ENCODE measurements around the gene DHCR24. TPM values are rescaled to one million over a fixed set of nuclear protein-coding genes. Genes with fewer than 3 reads are reported as not detected.

The DHCR24 gene
- total RNA-seq, 2 donors from 2014 or later, result 243 to 340 TPM

DNA sequence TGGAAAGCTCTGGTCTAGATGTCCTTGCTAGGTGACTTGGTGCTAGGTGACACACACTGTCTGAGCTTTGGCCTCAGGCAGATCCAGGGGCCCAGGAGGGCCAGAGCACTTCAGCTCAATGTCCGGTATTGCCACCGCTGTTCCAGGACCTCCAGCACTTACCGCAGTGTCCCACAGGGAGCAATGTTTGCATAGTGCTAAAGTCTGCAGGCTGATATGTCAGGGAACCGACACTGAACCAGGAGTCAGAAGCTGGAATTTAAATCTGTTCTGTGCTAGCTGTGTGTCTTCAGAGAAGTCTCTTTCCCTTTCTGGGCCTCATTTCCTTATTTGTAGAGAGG, 19.3 kb downstream of the DHCR24 start:
- H3K36me3 ChIP-seq (ENCODE audit: control insufficient read depth, insufficient read depth, low read length), result peaks cover 96% of the 10 kb centered on the region
- peaks cover 85% of the 10 kb centered on the region for H3K36me3 Mint-ChIP-seq (ENCODE audit: low read depth)

DNA sequence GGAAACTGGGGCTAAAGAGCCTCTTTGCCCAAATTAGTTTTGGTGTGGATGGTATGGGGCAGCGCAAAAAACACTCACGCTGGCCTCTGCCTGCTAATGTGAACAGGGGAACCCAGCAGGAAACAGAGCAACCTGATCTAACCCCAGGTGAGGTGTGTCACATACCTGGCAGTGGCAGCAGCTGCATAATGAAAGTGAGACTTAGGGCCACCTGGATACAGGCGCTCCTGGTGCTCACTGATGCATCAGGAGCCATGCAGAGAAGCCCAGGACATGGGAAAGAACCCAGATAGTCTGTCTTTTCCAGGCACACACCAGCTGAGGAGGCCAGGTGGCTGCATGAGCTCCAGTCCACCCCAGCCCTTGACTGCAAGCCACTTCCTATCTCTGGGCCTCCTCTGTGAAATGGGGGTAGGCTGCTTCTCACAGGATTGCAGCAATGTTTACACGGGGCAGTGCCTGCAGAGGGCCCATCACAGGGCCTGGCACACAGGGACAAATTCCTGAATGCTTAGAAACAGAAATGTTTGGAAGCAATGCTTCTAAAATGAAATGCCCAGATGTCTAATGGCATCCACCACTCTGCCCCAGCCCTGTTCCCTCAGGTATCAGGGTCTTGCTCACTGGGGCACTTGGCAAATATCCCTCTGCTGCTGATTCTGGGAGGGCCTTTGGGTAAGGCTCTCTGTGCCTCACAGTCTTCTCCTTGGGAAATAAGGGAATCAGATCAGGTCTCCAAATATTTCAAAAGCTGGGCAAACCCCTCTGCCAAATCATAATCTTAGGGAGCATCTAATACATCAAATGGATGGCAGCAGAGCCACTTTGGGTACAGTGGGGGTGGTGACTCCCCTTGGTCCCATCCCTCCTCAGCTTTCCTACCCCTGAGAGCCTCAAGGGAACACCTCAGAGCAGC, 19.9 kb downstream of the DHCR24 start:
- peak; percentile 40 for DNase-seq
- H3K27me3 Mint-ChIP-seq (ENCODE audit: insufficient read depth), result no peaks in the 10 kb centered on the region
- H3K4me3 Mint-ChIP-seq, result no peak overlapping the region
- H3K9ac ChIP-seq (ENCODE audit: extremely low read depth, low read length, poor library complexity, severe bottlenecking), result no peak overlapping the region
- peaks cover 96% of the 10 kb centered on the region for H3K36me3 ChIP-seq (ENCODE audit: control insufficient read depth, insufficient read depth, low read length)
- H3K36me3 Mint-ChIP-seq (ENCODE audit: low read depth), result peaks cover 85% of the 10 kb centered on the region
- H3K4me1 ChIP-seq (ENCODE audit: control insufficient read depth, insufficient read depth, low read length), result no peaks in the 10 kb centered on the region
- H3K27me3 ChIP-seq (ENCODE audit: control insufficient read depth, insufficient read depth, low read length, poor library complexity, severe bottlenecking), result no peaks in the 10 kb centered on the region
- H3K9me3 ChIP-seq (ENCODE audit: control insufficient read depth, low read length), result no peaks in the 10 kb centered on the region
- no peaks in the 10 kb centered on the region for H3K9me3 Mint-ChIP-seq
- no peak overlapping the region for H3K27ac Mint-ChIP-seq
- H3K4me1 Mint-ChIP-seq, result no peaks in the 10 kb centered on the region
- TF ChIP-seq, protein P1, sequence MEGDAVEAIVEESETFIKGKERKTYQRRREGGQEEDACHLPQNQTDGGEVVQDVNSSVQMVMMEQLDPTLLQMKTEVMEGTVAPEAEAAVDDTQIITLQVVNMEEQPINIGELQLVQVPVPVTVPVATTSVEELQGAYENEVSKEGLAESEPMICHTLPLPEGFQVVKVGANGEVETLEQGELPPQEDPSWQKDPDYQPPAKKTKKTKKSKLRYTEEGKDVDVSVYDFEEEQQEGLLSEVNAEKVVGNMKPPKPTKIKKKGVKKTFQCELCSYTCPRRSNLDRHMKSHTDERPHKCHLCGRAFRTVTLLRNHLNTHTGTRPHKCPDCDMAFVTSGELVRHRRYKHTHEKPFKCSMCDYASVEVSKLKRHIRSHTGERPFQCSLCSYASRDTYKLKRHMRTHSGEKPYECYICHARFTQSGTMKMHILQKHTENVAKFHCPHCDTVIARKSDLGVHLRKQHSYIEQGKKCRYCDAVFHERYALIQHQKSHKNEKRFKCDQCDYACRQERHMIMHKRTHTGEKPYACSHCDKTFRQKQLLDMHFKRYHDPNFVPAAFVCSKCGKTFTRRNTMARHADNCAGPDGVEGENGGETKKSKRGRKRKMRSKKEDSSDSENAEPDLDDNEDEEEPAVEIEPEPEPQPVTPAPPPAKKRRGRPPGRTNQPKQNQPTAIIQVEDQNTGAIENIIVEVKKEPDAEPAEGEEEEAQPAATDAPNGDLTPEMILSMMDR (conservative IDR thresholded peaks at IDR 0.05), result no peak
- no peak overlapping the region for H3K4me3 ChIP-seq (ENCODE audit: low read length)
- H3K27ac ChIP-seq (ENCODE audit: low read depth, low read length), result no peak overlapping the region
- 91 to 95% methylated on average over 2 to 3 of the region's 4 CpGs for WGBS, 2 experiments (ENCODE audit: insufficient coverage in 1 of 2, insufficient read length in 1 of 2)

More for the DNA sequence above, 19.3 kb downstream of the DHCR24 start:
- WGBS, 2 experiments (ENCODE audit: insufficient coverage in 1 of 2, insufficient read length in 1 of 2), result 70 to 71% methylated on average over 4 of the region's 4 CpGs
- no peaks in the 10 kb centered on the region for H3K27me3 Mint-ChIP-seq (ENCODE audit: insufficient read depth)
- H3K9me3 Mint-ChIP-seq, result no peaks in the 10 kb centered on the region
- no peaks in the 10 kb centered on the region for H3K4me1 Mint-ChIP-seq
- Histone ChIP-seq H3K9ac (ENCODE audit: extremely low read depth, low read length, poor library complexity, severe bottlenecking) (no peak overlapping the region), H3K9me3 (ENCODE audit: control insufficient read depth, low read length) (no peaks in the 10 kb centered on the region), H3K4me1 (ENCODE audit: control insufficient read depth, insufficient read depth, low read length) (no peaks in the 10 kb centered on the region), H3K27ac (ENCODE audit: low read depth, low read length) (no peak overlapping the region), H3K4me3 (ENCODE audit: low read length) (no peak overlapping the region), H3K27me3 (ENCODE audit: control insufficient read depth, insufficient read depth, low read length, poor library complexity, severe bottlenecking) (no peaks in the 10 kb centered on the region)
- H3K27ac Mint-ChIP-seq, result no peak overlapping the region
- DNase-seq, result no peak
- no peak overlapping the region for H3K4me3 Mint-ChIP-seq
- TF ChIP-seq, protein P1 (conservative IDR thresholded peaks at IDR 0.05), result no peak

DNA sequence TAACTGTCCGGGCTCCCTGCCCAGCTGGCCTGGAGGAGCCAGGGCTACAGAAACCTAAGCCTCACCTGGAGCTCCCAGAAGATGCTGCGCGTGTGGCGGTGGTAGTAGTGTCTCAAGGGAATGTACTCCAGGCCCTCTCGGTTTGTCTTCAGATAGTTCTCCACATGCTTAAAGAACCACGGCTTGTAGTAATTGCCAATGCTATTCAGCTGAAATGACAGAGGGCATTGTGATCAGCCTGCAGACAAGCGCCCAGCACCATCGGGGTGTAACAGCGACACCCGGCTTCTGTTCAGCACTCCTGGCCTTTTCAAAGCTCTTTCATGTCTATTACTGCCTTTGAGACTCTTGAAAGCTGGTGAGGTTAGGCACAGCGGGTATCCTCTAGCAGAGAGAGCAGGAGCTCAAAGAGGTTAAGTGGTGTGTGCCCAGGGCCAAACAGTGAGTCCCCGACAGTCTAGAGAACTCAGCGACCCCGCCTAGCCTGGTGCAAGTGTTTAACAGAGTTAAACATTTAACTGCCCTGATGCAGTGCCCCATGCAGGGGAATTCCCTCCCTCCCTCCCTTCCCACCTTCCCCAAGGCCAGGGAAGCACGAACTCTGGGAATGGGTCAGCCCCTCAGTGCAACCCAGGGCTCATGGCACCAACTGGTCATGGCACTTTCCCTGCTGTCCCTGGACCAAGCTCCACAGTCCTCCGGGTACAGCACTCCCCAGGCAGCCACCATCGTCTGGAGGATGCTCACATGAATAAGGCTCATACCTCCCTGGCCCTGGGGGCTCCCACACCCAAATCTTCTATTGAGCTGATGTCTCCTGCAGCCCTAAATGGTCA, 21.5 kb downstream of the DHCR24 start:
- H3K9ac ChIP-seq (ENCODE audit: extremely low read depth, low read length, poor library complexity, severe bottlenecking), result no peak overlapping the region
- TF ChIP-seq, protein P1 (conservative IDR thresholded peaks at IDR 0.05), result no peak
- H3K4me3 ChIP-seq (ENCODE audit: low read length), result no peak overlapping the region
- H3K4me3 Mint-ChIP-seq, result no peak overlapping the region
- no peaks in the 10 kb centered on the region for H3K9me3 ChIP-seq (ENCODE audit: control insufficient read depth, low read length)
- H3K27ac Mint-ChIP-seq, result no peak overlapping the region
- H3K4me1 ChIP-seq (ENCODE audit: control insufficient read depth, insufficient read depth, low read length), result no peaks in the 10 kb centered on the region
- H3K27me3 Mint-ChIP-seq (ENCODE audit: insufficient read depth), result no peaks in the 10 kb centered on the region
- peaks cover 7% of the 10 kb centered on the region for H3K4me1 Mint-ChIP-seq
- peaks cover 93% of the 10 kb centered on the region for H3K36me3 ChIP-seq (ENCODE audit: control insufficient read depth, insufficient read depth, low read length)
- no peak overlapping the region for H3K27ac ChIP-seq (ENCODE audit: low read depth, low read length)
- no peaks in the 10 kb centered on the region for H3K9me3 Mint-ChIP-seq
- DNase-seq, result peak; percentile 42
- H3K36me3 Mint-ChIP-seq (ENCODE audit: low read depth), result peaks cover 82% of the 10 kb centered on the region
- 93 to 97% methylated on average over 13 to 17 of the region's 17 CpGs for WGBS, 2 experiments (ENCODE audit: insufficient coverage in 1 of 2, insufficient read length in 1 of 2)
- no peaks in the 10 kb centered on the region for H3K27me3 ChIP-seq (ENCODE audit: control insufficient read depth, insufficient read depth, low read length, poor library complexity, severe bottlenecking)

All from endodermal cell (in vitro differentiated cells).